ENCODE data around the gene PHF12.

DNA sequence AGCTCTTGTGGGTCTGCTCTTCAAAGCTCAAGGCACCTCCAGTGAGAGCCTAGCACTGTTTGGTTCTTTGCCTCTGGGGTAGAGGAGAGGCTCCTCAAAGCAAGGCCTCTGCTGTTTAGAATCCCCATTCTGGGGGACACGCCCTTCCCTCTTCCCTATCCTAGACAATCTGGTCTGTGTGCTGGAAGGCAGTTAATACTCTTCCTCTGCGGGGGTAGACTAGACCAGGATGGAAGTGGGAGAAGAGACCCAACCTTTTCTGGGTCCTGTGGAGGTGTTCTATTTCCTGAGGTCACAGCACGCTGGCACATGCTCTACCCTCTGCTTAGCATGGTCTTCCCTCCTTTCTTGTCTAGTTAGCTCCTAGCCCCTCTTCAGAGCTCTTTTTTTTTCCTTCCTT lies 88.8 kb downstream of the PHF12 start:
- TF ChIP-seq, protein P1, sequence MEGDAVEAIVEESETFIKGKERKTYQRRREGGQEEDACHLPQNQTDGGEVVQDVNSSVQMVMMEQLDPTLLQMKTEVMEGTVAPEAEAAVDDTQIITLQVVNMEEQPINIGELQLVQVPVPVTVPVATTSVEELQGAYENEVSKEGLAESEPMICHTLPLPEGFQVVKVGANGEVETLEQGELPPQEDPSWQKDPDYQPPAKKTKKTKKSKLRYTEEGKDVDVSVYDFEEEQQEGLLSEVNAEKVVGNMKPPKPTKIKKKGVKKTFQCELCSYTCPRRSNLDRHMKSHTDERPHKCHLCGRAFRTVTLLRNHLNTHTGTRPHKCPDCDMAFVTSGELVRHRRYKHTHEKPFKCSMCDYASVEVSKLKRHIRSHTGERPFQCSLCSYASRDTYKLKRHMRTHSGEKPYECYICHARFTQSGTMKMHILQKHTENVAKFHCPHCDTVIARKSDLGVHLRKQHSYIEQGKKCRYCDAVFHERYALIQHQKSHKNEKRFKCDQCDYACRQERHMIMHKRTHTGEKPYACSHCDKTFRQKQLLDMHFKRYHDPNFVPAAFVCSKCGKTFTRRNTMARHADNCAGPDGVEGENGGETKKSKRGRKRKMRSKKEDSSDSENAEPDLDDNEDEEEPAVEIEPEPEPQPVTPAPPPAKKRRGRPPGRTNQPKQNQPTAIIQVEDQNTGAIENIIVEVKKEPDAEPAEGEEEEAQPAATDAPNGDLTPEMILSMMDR (IDR thresholded peaks at IDR 0.05): no peak
- no peak for TF ChIP-seq POLR2A (IDR thresholded peaks at IDR 0.05)

Data from Peyer's patch (tissue), 4 donors.